Smooth muscle cell of the brain vasculature (primary cell): Measurements from ENCODE around the gene ROCK2.
"Not testable (repeated sequence)": the region's sequence is repeated elsewhere in the genome, so short reads cannot be mapped to it uniquely, and the experiment has no call there.

ENCODE experiments used
- DNase-seq: peaks from one replicate; pipeline ENCODE4 v3.0.0-alpha.2; 2012; ENCODE audit warnings: low read depth, low spot score

The ROCK2 gene

DNA sequence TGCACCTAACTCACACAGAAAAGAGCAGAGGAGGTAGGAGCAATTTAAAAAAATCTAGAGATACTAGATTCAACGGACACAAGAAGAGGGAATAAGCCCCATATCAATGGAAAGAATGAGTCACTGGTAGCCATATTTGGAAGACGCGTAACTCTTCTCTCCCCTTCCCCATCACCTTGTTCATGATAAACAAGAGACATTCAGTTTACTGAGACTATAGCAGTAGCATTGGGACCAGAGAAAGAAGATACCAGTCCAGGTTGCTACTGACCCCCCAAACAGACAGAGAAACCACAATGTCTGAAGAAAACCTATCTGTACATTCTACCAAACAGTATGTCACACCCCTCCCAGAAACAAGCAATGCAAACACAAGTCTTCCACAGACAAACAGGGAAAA lies 108.1 kb downstream of the ROCK2 start:
- DNase-seq = no peak

DNA sequence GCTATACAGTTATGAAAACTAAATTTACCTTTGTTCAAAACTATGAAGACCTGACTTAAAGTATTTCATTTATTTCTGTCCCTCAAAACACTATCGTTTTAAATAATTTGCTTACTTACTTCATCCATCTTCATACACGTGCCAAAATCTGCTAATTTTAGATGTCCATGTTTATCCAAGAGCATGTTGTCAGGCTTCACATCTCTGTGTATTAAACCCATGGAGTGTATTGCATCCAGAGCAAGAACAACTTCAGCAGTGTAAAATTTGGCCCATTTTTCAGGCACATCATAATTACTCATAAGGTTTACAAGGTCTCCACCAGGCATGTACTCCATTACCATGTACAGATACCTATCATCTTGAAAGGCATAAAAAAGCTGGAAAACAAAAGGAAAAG lies 108.9 kb downstream of the ROCK2 start:
- no peak for DNase-seq

DNA sequence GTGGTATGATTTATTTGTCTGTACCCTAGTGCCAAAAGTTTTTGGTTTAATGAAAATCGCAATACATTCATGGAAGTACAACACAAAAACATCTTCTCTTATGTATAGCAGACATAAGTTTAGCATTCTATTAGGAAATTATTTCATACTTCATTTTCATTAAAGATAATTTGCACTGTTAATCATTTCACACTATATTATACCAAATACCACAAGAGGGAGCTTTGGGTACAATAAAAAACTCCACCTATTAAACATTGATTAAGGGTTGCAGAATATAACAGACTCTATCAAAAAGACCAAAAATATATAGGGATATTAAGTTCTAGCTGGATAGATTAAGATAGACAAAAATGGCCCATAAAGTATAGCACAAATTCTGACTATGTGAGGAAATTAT lies 110.1 kb downstream of the ROCK2 start:
- no peak for DNase-seq

DNA sequence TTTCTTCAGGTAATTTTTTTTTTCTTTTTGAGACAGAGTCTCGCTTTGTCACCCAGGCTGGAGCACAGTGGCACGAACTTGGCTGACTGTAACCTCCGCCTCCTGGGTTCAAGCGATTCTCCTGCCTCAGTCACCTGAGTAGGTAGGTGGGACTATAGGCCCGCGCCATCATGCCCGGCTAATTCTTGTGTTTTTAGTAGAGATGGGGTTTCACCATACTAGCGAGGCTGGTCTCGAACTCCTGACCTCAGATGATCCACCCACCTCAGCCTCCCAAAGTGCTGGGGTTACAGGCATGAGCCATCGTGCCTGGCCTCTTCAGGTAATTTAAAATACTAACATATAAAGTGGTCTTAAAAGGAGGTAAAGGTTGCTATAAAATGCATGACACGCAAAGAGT lies 113.2 kb downstream of the ROCK2 start:
- DNase-seq = not testable (repeated sequence)

DNA sequence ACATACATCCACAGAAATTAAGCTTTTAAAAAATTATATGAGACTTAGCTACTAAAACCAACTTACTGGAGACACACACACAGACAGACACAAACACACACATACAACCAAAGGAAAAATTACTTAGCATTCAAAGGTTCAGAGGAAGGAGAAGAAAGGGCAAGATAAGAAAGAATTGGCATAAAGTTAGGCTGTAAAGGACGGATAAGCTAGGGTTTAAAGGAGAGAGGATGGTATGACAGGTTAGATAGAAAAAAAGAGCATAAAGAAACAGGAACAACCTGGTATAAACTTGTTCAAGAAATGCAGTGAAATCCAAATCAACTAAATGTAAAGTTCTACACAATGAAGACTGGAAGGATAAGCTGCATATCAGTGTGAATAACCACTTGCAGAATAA lies 115.7 kb downstream of the ROCK2 start:
- no peak for DNase-seq

DNA sequence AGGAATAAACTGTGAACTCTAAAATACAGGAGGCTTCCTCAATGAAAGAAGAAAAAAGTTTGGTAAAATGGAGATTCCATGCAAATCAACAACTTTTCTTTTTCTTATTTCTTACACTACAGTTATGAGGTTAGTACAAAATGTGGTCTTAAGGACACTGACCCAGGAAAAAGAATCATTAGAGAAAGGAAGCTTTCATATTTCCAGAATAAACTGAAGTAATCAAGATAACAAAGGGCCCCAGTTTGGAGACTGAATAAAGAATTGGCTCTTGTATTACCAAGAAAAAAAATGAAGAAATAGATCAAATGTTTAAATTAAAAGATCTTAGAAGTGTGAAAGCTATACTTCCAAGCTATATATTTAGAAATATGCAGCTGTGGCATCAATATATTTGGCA lies 116.8 kb downstream of the ROCK2 start:
- DNase-seq = no peak

DNA sequence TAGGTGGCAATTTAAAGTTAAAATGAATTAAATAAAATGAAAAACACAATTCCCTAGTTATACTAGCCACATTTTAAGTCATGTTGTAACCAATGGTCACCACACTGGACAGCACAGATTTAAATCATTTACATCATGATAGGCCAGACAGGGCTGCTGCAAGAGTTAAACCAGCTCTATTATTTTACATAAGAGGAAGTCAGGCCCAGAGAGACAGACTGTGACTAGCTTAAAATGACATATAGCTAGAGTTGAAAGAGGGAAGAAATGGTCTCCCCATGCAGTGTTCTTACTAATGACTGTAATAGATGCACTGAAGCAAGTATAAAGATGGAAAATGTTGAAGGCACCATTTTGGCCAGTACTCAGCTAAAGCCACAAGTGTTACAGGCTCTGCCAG lies 119.5 kb downstream of the ROCK2 start:
- no peak for DNase-seq

DNA sequence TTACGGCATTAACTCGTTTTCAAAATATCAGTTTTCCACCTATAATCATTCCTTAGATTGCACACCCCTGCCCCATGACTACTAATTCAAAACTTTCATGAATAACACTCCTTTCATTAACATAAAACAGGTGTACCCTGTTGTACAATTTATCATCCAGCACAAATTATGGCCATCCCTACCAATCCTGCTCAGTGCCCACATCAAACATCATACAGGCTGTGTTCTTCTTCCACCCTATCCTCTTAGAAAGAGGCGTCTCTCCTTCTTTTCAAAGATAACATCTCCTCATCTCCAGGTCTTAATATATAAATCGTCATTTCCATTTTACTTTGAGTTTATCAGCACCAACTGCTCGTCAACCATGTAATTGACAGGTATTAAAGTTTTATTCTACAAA lies 121.6 kb downstream of the ROCK2 start:
- no peak for DNase-seq

DNA sequence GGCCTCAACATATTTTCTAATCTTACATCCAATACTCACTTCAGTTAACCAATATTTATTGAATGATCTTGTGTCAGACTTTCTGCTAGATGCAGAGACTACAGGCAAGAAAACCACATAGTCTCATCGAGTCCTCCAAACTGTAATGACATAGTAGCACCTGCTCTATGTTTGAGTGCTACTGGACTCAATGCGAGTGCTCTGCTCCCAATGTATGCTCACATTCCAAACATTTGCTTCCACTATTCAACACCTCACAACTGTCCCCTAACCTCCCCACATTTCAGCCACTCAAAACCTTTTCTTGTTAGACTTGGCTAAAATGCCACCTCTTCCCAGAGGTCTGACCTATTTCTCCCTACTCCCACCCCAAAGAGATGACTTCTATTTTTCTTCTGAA lies 124.0 kb downstream of the ROCK2 start:
- no peak for DNase-seq

DNA sequence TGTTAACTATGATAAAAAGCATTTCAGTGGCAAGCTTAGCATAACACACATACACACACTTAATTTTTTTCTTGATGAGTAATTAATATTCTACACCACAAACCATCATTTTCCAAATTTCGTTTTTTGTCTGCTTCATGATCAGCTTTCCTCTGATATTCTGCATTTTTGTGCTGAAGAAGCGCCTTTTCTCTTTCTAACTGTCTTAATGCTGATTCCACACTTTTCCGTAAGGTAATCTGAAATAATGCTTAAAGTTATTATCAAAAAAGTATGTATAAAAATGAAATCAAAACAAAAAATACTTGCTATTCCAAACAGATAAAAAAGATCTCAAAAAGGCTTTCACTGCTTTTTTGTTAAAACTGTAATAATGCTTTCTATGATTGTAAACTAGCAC lies 129.0 kb downstream of the ROCK2 start:
- no peak for DNase-seq

DNA sequence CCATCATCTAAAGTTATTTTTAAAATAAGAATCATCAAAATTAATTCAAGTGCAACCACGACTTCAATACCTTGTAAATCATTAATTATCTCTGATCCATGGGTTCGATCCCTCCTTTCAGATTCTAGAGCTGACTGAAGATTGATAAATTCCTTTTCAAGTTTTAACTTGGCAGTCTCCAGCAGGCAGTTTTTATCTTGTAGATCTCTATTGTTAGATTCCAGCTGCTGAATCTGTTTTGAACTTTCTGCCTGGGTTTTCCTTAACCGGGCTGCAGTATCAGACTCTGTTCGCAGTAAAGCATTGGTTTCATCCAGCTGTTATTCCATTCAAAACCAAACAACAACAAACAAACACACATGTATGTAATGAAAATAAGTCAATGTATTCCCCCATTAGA lies 129.7 kb downstream of the ROCK2 start:
- no peak for DNase-seq

DNA sequence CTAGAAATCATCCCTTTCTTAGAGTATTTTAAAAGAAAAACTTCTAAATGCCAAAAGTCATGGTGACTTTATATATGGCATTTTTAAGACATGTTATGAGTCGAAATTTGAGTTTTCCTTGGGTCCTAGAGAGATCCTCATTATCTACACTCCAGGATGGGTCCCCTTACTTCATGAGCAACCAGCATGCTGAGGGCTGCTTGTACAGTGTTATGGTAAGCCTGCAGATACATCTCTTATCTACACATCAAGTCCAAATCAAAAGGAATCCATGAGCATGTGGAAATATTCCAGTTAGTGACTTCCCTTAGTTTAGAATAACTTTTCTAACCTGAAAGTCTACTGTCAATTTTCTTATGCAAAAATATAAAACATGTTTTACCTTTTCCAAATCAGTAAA lies 130.5 kb downstream of the ROCK2 start:
- no peak for DNase-seq

DNA sequence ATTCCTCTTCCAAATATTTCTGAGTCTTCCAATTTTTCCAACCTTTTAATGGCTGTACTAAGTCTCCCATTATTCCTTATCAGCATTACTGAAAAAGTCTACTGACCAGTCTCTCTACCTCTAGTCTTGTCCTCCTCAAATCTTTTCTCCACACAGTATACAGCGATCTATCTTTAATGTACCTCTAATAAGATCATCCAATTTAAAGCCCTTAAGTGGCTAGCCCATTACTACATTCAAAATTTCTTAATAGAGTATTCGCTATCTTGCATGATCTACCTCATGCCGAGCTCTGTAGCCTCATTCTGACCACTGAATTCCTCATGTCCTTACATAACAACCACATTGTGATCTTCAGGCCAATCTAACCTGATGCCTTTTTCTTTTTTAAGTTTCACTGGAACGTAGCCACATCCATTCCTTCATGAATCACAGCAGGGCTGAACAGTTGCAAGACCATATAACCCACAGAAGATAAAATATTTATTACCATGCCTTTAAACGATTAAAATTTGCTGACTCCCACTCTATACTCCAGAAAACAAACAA lies 131.3 kb downstream of the ROCK2 start:
- DNase-seq = no peak

DNA sequence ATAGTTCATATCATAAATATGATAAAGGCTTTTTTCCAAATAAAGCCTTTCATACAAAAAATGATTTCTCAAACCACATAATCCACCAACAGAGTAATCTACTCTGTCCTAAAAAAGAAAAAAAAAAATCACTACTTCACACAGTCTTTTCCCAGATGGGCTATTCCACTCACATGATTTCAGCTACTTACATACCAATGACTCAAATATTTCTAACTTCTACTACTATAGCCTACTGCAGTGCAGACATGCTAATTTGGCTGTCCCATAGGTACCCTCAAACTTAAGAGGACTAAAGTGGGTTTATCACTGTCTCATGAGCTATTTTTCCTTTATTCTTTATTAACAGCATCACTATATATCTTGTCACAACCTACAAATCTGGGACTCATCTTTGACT lies 131.8 kb downstream of the ROCK2 start:
- DNase-seq = no peak

DNA sequence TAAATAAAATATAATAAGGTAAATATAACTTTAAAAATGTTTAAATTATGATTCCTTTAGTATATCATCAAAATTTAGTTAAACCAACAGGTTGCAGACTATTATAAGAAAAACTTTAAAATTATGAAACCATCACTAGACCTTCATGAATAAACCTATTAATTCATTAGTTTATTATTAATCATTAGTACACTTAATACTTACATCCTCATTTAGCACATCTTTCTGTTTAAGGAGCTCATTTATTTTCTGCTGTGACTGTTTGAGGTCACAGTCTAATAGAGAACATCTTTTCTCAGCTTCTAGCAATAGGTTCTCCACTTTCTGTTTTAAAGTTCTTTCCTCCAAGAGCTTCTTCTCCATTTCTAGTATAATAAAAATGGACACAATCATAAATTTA lies 136.4 kb downstream of the ROCK2 start:
- no peak for DNase-seq

DNA sequence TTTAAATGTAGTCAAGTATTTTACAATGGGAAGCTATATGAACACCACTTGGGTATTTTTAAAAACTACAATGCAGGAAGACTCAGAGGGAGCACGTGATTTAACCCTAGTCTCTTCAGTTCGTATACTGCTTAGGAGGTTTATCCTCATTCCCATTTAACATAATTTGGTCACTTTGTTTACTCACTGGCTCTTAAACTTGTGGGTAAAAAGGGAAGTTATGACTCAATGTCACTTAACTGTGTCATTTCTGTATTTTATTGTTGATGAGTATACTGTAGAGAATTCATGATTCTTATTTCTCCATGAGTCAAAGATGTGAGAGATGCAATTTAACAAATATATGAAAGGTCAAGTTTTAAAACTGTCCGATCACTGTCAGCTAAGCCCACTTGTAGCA lies 141.0 kb downstream of the ROCK2 start:
- no peak for DNase-seq

DNA sequence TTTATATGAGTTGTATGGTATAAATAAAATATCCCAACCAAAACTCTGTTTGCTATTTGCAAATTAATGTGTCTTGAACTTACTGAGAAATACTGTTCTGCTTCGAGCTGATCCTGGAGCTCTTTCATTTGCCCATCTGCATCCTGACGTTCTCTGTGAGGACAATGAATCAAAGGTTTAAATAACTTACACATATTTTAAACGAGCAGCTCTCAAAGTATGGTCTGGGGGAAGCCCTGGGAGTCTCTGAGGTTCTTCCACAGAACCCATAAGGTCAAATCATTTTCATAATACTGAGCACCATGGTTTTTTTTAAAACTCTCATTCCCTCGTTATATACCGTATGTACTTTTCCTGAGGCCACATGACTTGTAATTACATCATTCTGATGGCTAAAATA lies 142.5 kb downstream of the ROCK2 start:
- no peak for DNase-seq

DNA sequence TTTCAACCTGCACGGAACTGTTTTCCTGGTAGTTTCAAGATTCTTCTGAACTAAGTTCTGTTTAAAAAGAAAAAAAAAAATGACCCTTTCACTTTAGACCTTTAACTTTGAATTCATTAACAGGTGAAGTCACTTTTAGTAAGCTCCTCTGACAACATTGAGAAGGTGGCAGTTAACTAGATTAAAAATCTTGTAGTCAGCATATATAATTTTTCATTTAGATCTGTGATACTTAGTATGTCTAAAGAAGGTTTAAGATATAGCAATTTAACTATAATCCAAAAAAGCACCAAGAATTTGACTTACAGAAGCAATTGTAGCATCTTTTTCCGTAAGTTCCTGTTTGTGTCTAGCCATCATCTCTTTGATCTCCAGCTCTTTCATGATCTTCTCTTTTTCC lies 143.8 kb downstream of the ROCK2 start:
- no peak for DNase-seq

DNA sequence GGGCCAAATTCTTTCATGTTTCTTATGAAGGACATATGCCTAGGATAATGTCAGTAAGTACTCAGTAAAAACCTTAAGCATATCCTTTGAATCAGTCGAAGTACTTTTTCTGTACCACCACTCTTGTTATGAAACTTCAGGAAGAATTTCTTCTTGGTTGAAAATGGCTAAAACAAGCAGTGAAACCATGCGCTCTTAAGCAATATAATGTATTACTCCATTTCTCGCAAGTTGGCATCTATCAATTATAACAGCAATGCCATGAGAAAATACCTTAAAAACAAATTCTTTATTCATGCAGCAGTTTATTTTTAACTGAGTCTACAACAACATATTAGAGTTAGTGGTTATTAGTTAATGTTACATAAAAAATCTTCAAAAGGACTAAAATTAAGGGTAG lies 148.2 kb downstream of the ROCK2 start:
- DNase-seq = no peak

DNA sequence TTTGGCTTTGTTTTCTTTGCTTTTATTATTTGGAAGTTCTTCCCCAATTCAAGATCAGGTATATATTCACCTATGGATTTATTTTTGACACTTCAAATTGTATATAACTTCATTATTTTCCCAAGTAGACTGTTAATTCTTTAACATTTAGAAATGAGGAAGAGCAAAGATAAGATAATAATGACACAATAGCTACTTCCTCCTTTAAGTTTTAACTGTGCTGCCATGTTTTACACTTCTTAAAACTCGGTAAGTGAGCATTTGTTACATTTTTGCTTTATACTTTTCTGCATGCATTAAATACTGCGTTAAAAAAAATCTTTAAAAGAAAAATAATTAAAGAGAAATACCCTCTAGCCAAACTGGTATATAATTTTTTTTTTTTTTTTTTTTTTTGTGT lies 156.7 kb downstream of the ROCK2 start:
- DNase-seq = no peak

DNA sequence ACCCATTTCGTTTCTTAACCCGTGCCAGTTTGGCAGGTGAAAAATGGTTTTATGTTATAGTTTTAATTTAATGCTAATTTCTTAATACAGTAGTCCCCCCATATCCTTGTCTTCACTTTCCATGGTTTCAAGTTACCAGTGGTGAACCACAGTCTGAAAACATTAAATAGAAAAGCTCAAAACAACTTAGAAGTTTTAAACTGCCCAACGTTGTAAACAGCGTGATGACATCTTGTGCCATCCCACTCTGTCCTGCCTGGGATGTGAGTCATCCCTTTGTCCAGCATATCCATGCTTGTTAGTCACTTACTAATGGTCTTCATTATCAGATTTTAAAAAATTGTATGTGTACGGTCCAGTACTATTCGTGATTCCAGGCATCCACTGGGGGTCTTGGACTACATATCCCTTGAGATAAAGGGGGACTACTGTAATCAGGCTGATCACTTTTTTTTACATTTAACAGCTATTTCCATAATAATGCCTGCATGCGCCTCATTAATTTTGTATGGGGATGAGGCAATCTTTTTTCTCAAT lies 157.3 kb downstream of the ROCK2 start:
- DNase-seq = no peak

DNA sequence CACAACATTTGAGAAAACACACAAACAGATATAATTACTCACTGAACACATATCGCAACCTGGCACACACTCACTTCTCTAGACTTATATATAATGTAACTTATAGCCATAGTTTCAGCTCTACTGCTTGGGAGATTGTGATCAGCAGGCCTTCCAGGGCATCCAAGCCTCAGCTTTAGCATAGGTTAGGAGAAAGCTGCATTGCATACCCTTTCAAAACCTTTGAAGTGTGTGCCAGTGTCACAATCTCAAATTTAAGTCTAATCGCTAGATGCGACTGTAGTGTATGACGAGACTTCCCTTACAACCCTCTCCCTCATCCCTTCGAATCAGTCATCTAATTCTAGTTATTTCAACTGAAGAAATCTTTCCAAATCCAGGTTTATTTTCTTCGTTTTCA lies 158.3 kb downstream of the ROCK2 start:
- DNase-seq = no peak

DNA sequence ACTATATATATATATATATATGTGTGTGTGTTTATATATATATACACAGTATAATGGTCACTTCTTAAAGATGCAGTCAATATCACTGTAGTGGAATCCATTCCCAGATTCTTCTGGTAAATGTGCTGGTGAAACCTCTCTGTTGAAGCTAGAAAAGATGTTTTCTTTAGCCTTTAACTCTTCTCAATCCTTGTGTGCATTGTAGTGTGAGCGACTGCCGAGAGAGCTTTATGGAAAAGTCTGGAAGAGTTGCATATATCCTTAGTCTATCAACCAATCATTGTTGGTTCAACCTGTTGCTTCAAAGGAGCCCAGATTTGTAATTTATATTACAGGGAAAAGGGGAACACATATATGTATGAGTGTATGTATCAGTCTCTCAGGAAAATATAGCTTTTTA lies 161.5 kb downstream of the ROCK2 start:
- no peak for DNase-seq

DNA sequence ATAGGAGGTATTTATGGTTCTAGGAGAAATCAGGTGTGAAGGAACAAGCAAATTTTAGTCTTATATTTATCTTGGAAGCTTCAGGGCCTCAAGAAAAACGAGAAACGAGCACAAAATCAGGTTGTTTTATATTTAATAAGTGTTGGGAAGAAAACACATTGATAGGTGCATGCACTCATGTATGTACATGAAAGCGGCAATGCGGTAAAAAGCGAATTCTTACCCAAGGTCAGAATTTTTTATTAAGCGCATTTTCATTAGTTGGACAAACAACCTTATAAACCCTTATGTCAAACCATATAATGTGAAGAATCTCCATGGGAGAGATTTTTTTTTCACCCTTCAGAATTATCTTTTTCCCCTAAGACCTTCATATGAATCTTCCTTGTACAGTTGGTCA lies 163.8 kb downstream of the ROCK2 start:
- DNase-seq = no peak
